ENCODE measurements around the gene MXD4. TPM values are rescaled to one million over a fixed set of nuclear protein-coding genes. Genes with fewer than 3 reads are reported as not detected.

Gene MXD4
- total and polyA plus RNA-seq, 2 of the 13 experiments (the other 11 are each of a cell fraction or from before 2014, with no cell fraction given) = 29.0 to 31.3 TPM

DNA sequence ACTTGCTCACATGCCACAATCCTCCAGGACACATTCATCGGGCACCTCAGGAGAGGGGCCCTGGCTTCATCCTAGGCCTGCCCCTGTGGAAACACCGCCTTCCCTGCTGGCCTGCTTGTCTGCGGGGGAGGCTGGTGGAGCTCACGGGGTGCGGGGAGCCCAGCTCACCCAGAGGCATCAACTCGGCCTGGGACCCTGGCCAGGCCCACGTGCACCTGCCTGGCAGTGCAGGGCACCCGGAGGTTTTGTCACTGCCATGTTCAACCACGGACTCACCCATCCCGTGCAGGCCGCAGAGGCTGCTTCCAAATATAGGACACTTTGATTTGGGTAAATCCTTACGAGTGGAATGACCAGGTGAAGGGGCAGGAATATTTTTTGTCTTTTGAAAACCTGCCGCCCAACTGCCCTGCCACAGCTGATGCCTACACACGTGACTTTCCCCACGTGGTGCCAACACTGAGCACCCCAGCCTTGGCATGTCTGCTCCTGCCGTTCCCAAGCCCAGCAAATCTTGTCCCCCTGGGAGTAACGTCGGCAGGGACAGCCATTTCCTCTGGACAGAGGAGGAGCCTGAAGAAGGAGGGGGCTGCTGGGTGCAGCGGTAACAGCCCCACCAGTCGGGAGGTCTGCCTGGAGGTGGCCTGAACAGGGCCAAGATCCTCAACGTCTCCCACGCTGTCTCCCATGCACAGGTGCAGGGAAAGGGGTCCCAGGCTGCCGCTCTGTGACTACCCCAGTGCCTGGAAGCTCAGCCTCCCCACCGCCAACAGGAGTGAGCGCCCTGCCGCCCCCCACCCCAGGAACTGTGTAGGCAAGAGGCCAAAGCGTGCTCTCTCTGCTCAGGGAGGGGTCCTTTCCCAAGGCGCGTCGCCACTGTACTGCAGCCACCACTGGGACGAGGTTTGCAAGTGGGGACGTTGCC, 8.5 kb downstream of the MXD4 start:
- DNase-seq (ENCODE audit: low spot score) (no peak), FAIRE-seq (no peak), ATAC-seq (no peak)
- Histone ChIP-seq H3K27me3 (ENCODE audit: control insufficient read depth in 1 of 2, insufficient read depth in 2 of 2, low read length in 2 of 2) (no peaks in the 10 kb centered on the region), H3K9me3 (ENCODE audit: low read length) (no peaks in the 10 kb centered on the region), H3K36me3 (replicated peaks in 1 of 2; ENCODE audit: control insufficient read depth in 1 of 2, insufficient read depth in 2 of 2, low read length in 2 of 2) (peaks cover 11 to 16% of the 10 kb centered on the region in 2 experiments; a peak in 4 of 5 replicates), H4K20me1 (ENCODE audit: insufficient read depth, low read length) (no peaks in the 10 kb centered on the region), H3K4me1 (ENCODE audit: insufficient read depth, low read length) (no peaks in the 10 kb centered on the region), H3K4me3 (replicated peaks in 1 of 3; ENCODE audit: insufficient read depth in 1 of 3, low read depth in 2 of 3, low read length in 3 of 3) (no peak overlapping the region), H3K4me2 (ENCODE audit: low read depth, low read length) (no peak overlapping the region), H3K27ac (ENCODE audit: extremely low read length, insufficient read depth, low read length) (no peak overlapping the region), H3K9ac (ENCODE audit: insufficient read depth, low read depth, low read length) (no peak overlapping the region), H3K79me2 (ENCODE audit: insufficient read depth, low read length) (no peaks in the 10 kb centered on the region), H2AFZ (ENCODE audit: low read length) (no peak overlapping the region)
- 95% methylated on average over 24 of the region's 32 CpGs for WGBS (ENCODE audit: low lambda C conversion rate)
- TF ChIP-seq AGO2 (optimal IDR thresholded peaks at IDR 0.05; ENCODE audit: low read depth, low read length) (peak; percentile 67), RBFOX2 (IDR thresholded peaks at IDR 0.05; ENCODE audit: low read depth, low read length) (peak; percentile 16), ZNF331 (CRISPR knock-in tag; IDR thresholded peaks at IDR 0.05) (no peak)
- intact Hi-C loops (cut with micrococcal nuclease; ENCODE audit: unreplicated experiment) (no loop called here), in situ Hi-C loops (cut with HindIII; ENCODE audit: extremely low pct_ligation_motif_present, low pct_unique_long_range_greater_than_20kb) (no loop called here)
- ChIA-PET POLR2A (no interaction called here), CTCF (ENCODE audit: low intra/inter-chr PET ratio, low total read pairs) (no interaction called here)
- no TSS peak for BruUV-seq (replicated peaks)

GRCh38 chr4:2252530-2253091, 9.3 kb downstream of the MXD4 start:
- ChIA-PET CTCF (ENCODE audit: low intra/inter-chr PET ratio, low total read pairs) (no interaction called here), POLR2A (no interaction called here)
- DNase-seq (ENCODE audit: low spot score) = no peak
- Histone ChIP-seq H2AFZ (ENCODE audit: low read length) (no peak overlapping the region), H3K4me1 (ENCODE audit: insufficient read depth, low read length) (no peaks in the 10 kb centered on the region), H3K27ac (ENCODE audit: extremely low read length, insufficient read depth, low read length) (no peak overlapping the region), H3K4me3 (replicated peaks in 1 of 3; ENCODE audit: insufficient read depth in 1 of 3, low read depth in 2 of 3, low read length in 3 of 3) (no peak overlapping the region), H3K9me3 (ENCODE audit: low read length) (no peaks in the 10 kb centered on the region), H3K9ac (ENCODE audit: insufficient read depth, low read depth, low read length) (no peak overlapping the region), H3K36me3 (replicated peaks in 1 of 2; ENCODE audit: control insufficient read depth in 1 of 2, insufficient read depth in 2 of 2, low read length in 2 of 2) (peaks cover 11 to 14% of the 10 kb centered on the region in 2 experiments; a peak in 4 of 5 replicates), H4K20me1 (ENCODE audit: insufficient read depth, low read length) (no peaks in the 10 kb centered on the region), H3K4me2 (ENCODE audit: low read depth, low read length) (no peak overlapping the region), H3K79me2 (ENCODE audit: insufficient read depth, low read length) (no peaks in the 10 kb centered on the region), H3K27me3 (ENCODE audit: control insufficient read depth in 1 of 2, insufficient read depth in 2 of 2, low read length in 2 of 2) (no peaks in the 10 kb centered on the region)
- no peak for FAIRE-seq
- WGBS (ENCODE audit: low lambda C conversion rate) = 94% methylated on average over 11 of the region's 12 CpGs
- BruUV-seq (replicated peaks) = no TSS peak
- intact Hi-C loops (cut with micrococcal nuclease; ENCODE audit: unreplicated experiment) = no loop called here
- in situ Hi-C loops (cut with HindIII; ENCODE audit: extremely low pct_ligation_motif_present, low pct_unique_long_range_greater_than_20kb) = no loop called here
- ATAC-seq = no peak
- TF ChIP-seq MEIS1 (CRISPR knock-in tag; IDR thresholded peaks at IDR 0.05; ENCODE audit: borderline replicate concordance) (no peak), CENPBD1 (CRISPR knock-in tag; IDR thresholded peaks at IDR 0.05; ENCODE audit: borderline replicate concordance, low read depth) (no peak), ZBTB44 (CRISPR knock-in tag; IDR thresholded peaks at IDR 0.05) (no peak), NFATC3 (CRISPR knock-in tag; IDR thresholded peaks at IDR 0.05) (no peak), ZNF468 (CRISPR knock-in tag; IDR thresholded peaks at IDR 0.05) (no peak), AKAP8 (CRISPR knock-in tag; IDR thresholded peaks at IDR 0.05) (no peak), ZFP36L1 (CRISPR knock-in tag; IDR thresholded peaks at IDR 0.05) (no peak), SMAD1 (CRISPR knock-in tag; IDR thresholded peaks at IDR 0.05; ENCODE audit: borderline replicate concordance, low read depth) (no peak), CBFB (CRISPR knock-in tag; IDR thresholded peaks at IDR 0.05) (no peak), ZNF17 (CRISPR knock-in tag; IDR thresholded peaks at IDR 0.05) (no peak), ARNT (IDR thresholded peaks at IDR 0.05) (no peak), GABPA (IDR thresholded peaks at IDR 0.05; ENCODE audit: low read depth, low read length) (no peak), GABPA (CRISPR knock-in tag; IDR thresholded peaks at IDR 0.05; ENCODE audit: low read depth) (no peak), SPEN (CRISPR knock-in tag; IDR thresholded peaks at IDR 0.05; ENCODE audit: low read depth) (no peak)

Data from HepG2 (cell line).